ENCODE results near the gene ASXL1. TPM values are rescaled to one million over a fixed set of nuclear protein-coding genes. Genes with fewer than 3 reads are reported as not detected.
"Not testable (repeated sequence)": the region's sequence is repeated elsewhere in the genome, so short reads cannot be mapped to it uniquely, and the experiment has no call there.

The ASXL1 gene
- total RNA-seq, 1 donor from 2014 or later: 97.5 TPM

DNA sequence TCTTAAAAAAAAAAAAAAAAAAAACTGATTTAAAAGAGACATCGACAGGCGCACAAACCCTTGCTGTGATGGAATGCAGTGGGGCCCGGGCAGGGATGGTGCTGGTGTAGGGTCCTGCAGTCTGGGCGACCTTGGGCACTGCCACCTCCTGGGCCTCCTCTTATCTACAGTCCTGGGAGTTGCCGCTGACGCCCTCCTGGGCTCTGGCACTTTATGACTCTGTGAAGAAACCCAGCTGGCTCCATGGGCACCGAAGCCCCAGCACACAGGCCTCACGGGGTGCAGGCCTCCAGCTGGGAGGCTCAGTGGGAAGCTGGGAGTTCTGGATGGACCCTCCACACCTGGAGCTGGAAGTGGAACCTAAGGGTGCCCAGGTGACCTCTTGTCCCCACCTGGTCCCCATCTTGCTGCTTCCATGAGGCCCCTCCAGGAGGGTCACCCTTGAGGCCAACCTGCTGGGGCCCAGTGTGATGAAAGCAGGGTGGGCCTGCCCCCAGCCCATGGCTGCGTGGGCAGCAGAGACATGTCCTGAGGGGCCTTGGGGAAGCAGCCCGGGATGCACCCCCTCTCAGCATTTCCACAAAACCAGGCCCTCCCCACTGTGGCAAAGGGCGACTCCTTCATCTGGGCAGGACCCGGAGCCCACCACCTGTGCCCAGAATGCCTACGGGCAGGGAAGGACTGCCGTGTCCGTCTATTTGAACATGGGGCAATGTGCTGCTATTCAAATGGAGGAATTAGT, 104.9 kb downstream of the ASXL1 start:
- no peak overlapping the region for H3K27ac ChIP-seq

GRCh38 chr20:32463642-32464400, 105.7 kb downstream of the ASXL1 start:
- no peak overlapping the region for H3K27ac ChIP-seq
- intact Hi-C loops (cut with DNase I): loop anchor here (10.0 kb wide), 1 partner anchor 249 kb away; no protein-coding TSS in a partner anchor

More for the DNA sequence above, 104.9 kb downstream of the ASXL1 start:
- no peak for TF ChIP-seq POLR2A (IDR thresholded peaks at IDR 0.05)
- no peak for TF ChIP-seq POLR2AphosphoS5 (IDR thresholded peaks at IDR 0.05; ENCODE audit: insufficient read depth in 1 of 2, low read depth in 1 of 2)
- TF ChIP-seq CTCF (IDR thresholded peaks at IDR 0.05): no peak
- intact Hi-C loops (cut with DNase I): loop anchor here (10.0 kb wide), 1 partner anchor 248 kb away; no protein-coding TSS in a partner anchor
- Histone ChIP-seq H3K4me3 (no peak overlapping the region), H3K36me3 (peaks cover 0 to 3% of the 10 kb centered on the region in 2 donors), H3K27me3 (no peaks in the 10 kb centered on the region), H3K4me1 (peaks cover 47% of the 10 kb centered on the region), H3K9me3 (no peaks in the 10 kb centered on the region)
- DNase-seq (ENCODE audit: extremely low spot score in 2 of 2): no peak

DNA sequence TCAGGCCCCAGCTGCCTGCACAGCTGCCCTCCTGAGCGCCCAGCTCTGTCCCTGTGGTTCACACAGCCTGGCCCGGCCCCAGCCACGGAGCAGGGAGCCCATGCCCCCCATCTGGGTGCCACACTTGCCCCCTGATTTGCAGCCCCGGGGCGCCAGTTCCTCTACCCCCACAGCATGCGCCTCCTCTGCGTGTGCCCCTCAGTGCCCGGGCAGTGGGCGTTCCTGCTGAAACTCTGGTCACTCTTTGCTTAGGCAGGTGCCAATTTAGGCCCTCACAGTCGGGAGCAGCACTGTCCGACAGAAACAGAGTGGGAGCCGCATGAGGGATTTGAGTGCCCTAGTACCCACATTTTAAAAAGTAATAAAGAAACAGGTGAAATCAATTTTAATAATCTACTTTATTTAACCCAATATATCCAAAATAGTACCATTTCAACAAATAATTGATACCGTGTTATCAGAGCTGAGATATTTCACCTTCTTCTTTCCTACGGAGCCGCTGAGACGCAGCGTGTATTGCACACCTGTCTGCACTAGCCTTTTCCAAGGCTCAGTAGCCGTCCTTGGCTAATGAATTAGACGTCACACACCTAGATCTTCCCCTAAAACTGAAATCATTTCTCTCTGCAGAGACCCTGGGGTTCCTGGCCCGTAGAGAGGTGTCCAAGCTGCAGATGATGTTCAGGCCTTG, 106.4 kb downstream of the ASXL1 start:
- H3K9me3 ChIP-seq: no peaks in the 10 kb centered on the region
- H3K27ac ChIP-seq: no peak overlapping the region
- no peak for DNase-seq (ENCODE audit: extremely low spot score in 2 of 2)
- no peaks in the 10 kb centered on the region for H3K27me3 ChIP-seq
- no peak overlapping the region for H3K4me3 ChIP-seq
- no peak for TF ChIP-seq POLR2AphosphoS5 (IDR thresholded peaks at IDR 0.05; ENCODE audit: insufficient read depth in 1 of 2, low read depth in 1 of 2)
- TF ChIP-seq POLR2A (IDR thresholded peaks at IDR 0.05): no peak
- peaks cover 49% of the 10 kb centered on the region for H3K4me1 ChIP-seq
- peaks cover 0 to 3% of the 10 kb centered on the region in 2 donors for H3K36me3 ChIP-seq
- intact Hi-C loops (cut with DNase I): loop anchor here (10.0 kb wide), 1 partner anchor 250 kb away; no protein-coding TSS in a partner anchor

More at GRCh38 chr20:32463642-32464400, 105.7 kb downstream of the ASXL1 start:
- Histone ChIP-seq H3K4me1 (peaks cover 49% of the 10 kb centered on the region), H3K36me3 (peaks cover 0 to 3% of the 10 kb centered on the region in 2 donors), H3K9me3 (no peaks in the 10 kb centered on the region), H3K4me3 (no peak overlapping the region), H3K27me3 (no peaks in the 10 kb centered on the region)
- no peak for DNase-seq (ENCODE audit: extremely low spot score in 2 of 2)
- no peak for TF ChIP-seq POLR2AphosphoS5 (IDR thresholded peaks at IDR 0.05; ENCODE audit: insufficient read depth in 1 of 2, low read depth in 1 of 2)
- TF ChIP-seq CTCF (IDR thresholded peaks at IDR 0.05): no peak
- no peak for TF ChIP-seq POLR2A (IDR thresholded peaks at IDR 0.05)

DNA sequence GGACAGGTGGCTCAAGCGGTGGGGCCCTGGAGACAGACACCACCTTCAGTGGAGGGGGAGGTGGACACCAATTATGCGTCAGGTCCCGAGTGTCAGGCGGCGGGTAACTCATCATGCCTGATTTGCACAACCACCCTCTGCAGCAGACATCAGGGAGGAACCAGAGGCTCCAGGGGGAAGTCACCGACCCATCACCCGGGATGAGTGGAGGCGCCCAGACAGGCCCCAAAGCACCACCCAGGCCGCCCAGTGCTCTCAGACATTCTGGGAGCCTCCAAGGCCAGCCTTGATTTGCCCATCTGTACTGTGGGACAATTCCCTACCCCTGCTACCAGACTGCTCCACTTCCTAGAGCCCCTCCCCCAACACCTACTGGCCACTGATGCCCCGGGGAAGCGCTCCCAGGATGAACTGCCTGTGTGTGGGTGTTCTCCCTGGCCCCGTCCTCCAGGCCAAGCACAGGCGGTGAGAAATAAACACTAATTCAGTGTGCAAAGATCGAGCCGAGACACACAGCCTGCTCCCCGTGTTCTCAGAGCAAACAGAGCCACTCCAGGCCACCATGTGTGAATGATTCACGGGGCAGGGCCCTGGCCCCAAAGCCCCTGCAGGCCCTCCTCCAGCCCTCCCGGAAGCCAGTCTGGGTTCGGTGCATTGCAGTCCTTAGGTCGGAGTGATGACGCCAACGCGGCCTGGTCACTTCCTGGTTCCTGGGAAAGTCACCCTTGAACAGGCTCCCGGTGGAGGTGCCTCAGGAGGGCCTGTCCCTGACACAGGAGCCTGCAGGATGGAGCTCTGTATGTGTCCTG, 107.2 kb downstream of the ASXL1 start:
- peaks cover 49% of the 10 kb centered on the region for H3K4me1 ChIP-seq
- no peak for TF ChIP-seq CTCF (IDR thresholded peaks at IDR 0.05)
- no peak for TF ChIP-seq POLR2AphosphoS5 (IDR thresholded peaks at IDR 0.05; ENCODE audit: insufficient read depth in 1 of 2, low read depth in 1 of 2)
- no peak for TF ChIP-seq POLR2A (IDR thresholded peaks at IDR 0.05)
- H3K4me3 ChIP-seq: no peak overlapping the region
- H3K27me3 ChIP-seq: no peaks in the 10 kb centered on the region
- peaks cover 0 to 3% of the 10 kb centered on the region in 2 donors for H3K36me3 ChIP-seq
- H3K9me3 ChIP-seq: no peaks in the 10 kb centered on the region
- peak overlapping the region; percentile 29 for H3K27ac ChIP-seq
- intact Hi-C loops (cut with DNase I): loop anchor here (10.0 kb wide), 1 partner anchor 250 kb away; no protein-coding TSS in a partner anchor
- no peak for DNase-seq (ENCODE audit: extremely low spot score in 2 of 2)

- H3K27ac ChIP-seq; H3K9me3 ChIP-seq; H3K27me3 ChIP-seq; H3K36me3 ChIP-seq; H3K4me3 ChIP-seq; DNase-seq (ENCODE audit: extremely low spot score in 2 of 2): not testable (repeated sequence)
- peaks cover 49% of the 10 kb centered on the region for H3K4me1 ChIP-seq
- intact Hi-C loops (cut with DNase I): loop anchor here (10.0 kb wide), 1 partner anchor 251 kb away; no protein-coding TSS in a partner anchor
Measured at GRCh38 chr20:32465901-32466675, 108.0 kb downstream of the ASXL1 start.
